Prostate gland (tissue), 2 donors: Measurements from ENCODE around the gene ACADSB. TPM values are rescaled to one million over a fixed set of nuclear protein-coding genes. Genes with fewer than 3 reads are reported as not detected.

Experiments
- DNase-seq: peaks from one replicate; pipeline ENCODE4 v3.0.0-alpha.2; 2019; ENCODE audit warnings: low spot score
- H3K27ac ChIP-seq, 2 donors: fragments of 200-600 bp; sonication (generic); 2 replicates each; pipeline ENCODE4 v1.5.1; 2017 to 2019
- H3K27me3 ChIP-seq: fragments of 200-600 bp; sonication (generic); replicated peaks from 2 replicates; pipeline ENCODE4 v1.5.1; 2019; ENCODE audit not compliant: insufficient read depth
- H3K36me3 ChIP-seq, 2 donors: fragments of 200-600 bp; sonication (generic); 1 replicate in 1 of 2; 2 replicates in 1 of 2; pipeline versions ENCODE4 v1.5.1 to v1.8.1; 2017 to 2019
- H3K4me1 ChIP-seq: fragments of 200-600 bp; sonication (generic); replicated peaks from 2 replicates; pipeline ENCODE4 v1.5.1; 2019
- H3K4me3 ChIP-seq, 2 donors: fragments of 200-600 bp; sonication (generic); 2 replicates each; pipeline ENCODE4 v1.5.1; 2017 to 2019
- H3K9me3 ChIP-seq: fragments of 200-600 bp; sonication (generic); 2 replicates; pipeline ENCODE4 v1.5.1; 2017
- POLR2A ChIP-seq: fragments of 450-650 bp; IDR thresholded peaks from one replicate; pipeline ENCODE4 v1.6.1; 2016; ENCODE audit warnings: antibody characterized with exemption, mild to moderate bottlenecking
- POLR2AphosphoS5 ChIP-seq: sonication (generic); formaldehyde crosslinking; IDR thresholded peaks from one replicate; pipeline ENCODE4 v1.6.1; 2017; ENCODE audit warnings: antibody characterized with exemption
- WGBS: methylation state at CpG from one replicate; pipeline ENCODE4 v1.1.5; 2018; 5-methylcytosine and 5-hydroxymethylcytosine counted together
- intact Hi-C: fragments of 100-400 bp; cut with DNase I; formaldehyde crosslinking; loops from one replicate; pipeline ENCODE4 v1.14.2; 2022
- total RNA-seq, 2 donors: library from RNA; depleted of rRNA; stranded (reverse); fragments of >200 nt; gene quantifications; one replicate each; pipeline ENCODE4 v1.1.0, GENCODE V29; 2016
- TF ChIP-seq, protein P1 (sequence below), 4 experiments: fragments of 200-600 bp in 2 of 4; fragments of 450-650 bp in 2 of 4; sonication (generic) in 2 of 4; IDR thresholded peaks; 1 replicate in 3 of 4; 2 replicates in 1 of 4; pipeline ENCODE4 v1.5.1; 2016 to 2019; ENCODE audit warnings: antibody characterized with exemption in 4 of 4, mild to moderate bottlenecking in 2 of 4, moderate library complexity in 2 of 4

The ACADSB gene
- total RNA-seq, 2 donors from 2014 or later: 17.2 to 38.6 TPM

DNA sequence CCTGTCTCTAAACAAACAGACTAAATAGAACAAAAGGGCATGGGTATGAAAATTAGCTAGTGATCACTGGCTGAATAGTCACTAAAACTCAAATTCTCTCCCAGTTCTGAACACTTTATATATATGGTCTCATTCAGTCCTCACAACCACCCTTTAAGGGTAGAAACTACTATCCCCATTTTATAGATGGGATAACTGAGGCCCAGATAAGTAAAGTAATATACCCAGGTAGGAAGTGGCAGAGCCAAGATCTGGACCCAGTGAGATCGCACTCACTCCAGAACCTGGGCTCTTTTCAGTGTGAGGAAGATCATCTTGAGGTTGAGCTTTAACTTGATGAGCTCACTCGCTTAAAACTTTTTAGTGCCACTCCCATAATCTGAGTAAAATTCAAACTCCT, 24.1 kb upstream of the ACADSB start:
- no peak for DNase-seq
- intact Hi-C loops: no loop called here
- no peak overlapping the region for H3K4me3 ChIP-seq
- 98% methylated on average over 2 of the region's 2 CpGs for whole genome bisulfite sequencing
- TF ChIP-seq POLR2A (no peak), POLR2AphosphoS5 (no peak)
- TF ChIP-seq, protein P1, sequence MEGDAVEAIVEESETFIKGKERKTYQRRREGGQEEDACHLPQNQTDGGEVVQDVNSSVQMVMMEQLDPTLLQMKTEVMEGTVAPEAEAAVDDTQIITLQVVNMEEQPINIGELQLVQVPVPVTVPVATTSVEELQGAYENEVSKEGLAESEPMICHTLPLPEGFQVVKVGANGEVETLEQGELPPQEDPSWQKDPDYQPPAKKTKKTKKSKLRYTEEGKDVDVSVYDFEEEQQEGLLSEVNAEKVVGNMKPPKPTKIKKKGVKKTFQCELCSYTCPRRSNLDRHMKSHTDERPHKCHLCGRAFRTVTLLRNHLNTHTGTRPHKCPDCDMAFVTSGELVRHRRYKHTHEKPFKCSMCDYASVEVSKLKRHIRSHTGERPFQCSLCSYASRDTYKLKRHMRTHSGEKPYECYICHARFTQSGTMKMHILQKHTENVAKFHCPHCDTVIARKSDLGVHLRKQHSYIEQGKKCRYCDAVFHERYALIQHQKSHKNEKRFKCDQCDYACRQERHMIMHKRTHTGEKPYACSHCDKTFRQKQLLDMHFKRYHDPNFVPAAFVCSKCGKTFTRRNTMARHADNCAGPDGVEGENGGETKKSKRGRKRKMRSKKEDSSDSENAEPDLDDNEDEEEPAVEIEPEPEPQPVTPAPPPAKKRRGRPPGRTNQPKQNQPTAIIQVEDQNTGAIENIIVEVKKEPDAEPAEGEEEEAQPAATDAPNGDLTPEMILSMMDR (IDR thresholded peaks at IDR 0.05): no peak
- H3K9me3 ChIP-seq: no peaks in the 10 kb centered on the region
- no peaks in the 10 kb centered on the region for H3K36me3 ChIP-seq
- no peaks in the 10 kb centered on the region for H3K4me1 ChIP-seq
- H3K27ac ChIP-seq: no peak overlapping the region
- no peaks in the 10 kb centered on the region for H3K27me3 ChIP-seq

DNA sequence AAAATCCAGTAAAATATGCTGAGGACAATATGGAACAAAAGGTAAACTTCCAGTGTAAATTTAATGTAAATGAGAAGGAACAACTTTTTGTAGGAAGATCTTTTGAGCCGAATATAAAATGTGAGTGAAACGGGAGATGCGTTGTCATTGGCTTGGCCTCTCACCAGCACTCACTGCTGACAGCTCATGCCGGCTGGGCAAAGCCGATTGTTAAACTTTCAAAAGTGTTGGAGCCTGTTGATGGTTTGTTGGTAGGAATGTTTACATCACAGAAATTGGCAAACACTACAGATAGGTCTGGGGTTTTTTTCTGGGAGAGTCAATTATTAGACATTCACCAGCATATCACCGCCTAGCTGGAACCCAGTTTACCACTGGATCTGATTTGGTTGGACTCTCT, 22.5 kb upstream of the ACADSB start:
- Histone ChIP-seq H3K4me1 (no peaks in the 10 kb centered on the region), H3K27ac (no peak overlapping the region), H3K27me3 (no peaks in the 10 kb centered on the region), H3K36me3 (no peaks in the 10 kb centered on the region), H3K4me3 (no peak overlapping the region), H3K9me3 (no peaks in the 10 kb centered on the region)
- DNase-seq: no peak
- no peak for TF ChIP-seq POLR2A
- TF ChIP-seq POLR2AphosphoS5: no peak
- TF ChIP-seq, protein P1 (IDR thresholded peaks at IDR 0.05): no peak
- intact Hi-C loops: no loop called here
- WGBS: 42% methylated on average over 6 of the region's 6 CpGs

DNA sequence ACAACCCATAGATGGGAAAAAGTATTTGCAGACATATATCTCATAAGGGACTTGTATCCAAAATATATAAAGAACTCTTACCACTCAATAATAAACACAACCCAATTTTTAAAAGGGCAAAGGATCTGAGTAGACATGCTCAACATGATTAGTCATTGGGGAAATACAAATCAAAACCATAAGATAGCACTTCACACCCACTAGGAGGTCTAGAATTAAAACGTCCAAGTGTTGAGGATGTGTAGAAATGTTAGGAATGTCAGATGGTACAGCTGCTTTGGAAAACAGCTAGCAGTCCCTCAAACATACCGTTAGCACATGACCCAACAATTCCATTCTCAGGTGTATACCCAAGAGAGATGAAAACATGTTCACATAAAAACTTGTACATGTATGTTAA, 20.3 kb upstream of the ACADSB start:
- Histone ChIP-seq H3K36me3 (no peaks in the 10 kb centered on the region), H3K4me3 (no peak overlapping the region), H3K9me3 (no peaks in the 10 kb centered on the region), H3K27ac (no peak overlapping the region), H3K27me3 (no peaks in the 10 kb centered on the region), H3K4me1 (no peaks in the 10 kb centered on the region)
- WGBS: 81% methylated on average over 2 of the region's 2 CpGs
- intact Hi-C loops: no loop called here
- DNase-seq: no peak
- no peak for TF ChIP-seq POLR2A
- no peak for TF ChIP-seq POLR2AphosphoS5
- TF ChIP-seq, protein P1 (IDR thresholded peaks at IDR 0.05): no peak

DNA sequence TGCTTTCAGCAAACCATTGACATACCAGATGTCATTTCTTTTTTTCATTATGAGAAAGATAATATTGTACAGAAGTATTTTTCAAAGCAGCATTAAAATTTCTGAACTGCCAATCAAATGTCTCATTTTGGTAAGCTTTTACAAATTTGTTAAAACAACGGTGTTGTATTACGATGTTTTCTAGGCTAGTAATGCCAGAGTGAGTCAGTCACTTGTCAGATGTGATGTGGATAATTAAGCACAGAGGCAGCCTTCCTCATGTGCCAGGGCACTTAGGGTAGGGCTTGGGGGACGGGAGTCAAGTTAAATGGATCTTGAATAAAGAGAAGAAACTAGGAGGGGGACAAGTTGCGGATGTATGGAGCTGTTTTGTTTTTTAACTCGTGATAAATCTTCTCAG, 18.5 kb upstream of the ACADSB start:
- Histone ChIP-seq H3K27me3 (no peaks in the 10 kb centered on the region), H3K4me1 (no peaks in the 10 kb centered on the region), H3K9me3 (no peaks in the 10 kb centered on the region), H3K4me3 (no peak overlapping the region), H3K27ac (no peak overlapping the region), H3K36me3 (peaks cover 0 to 2% of the 10 kb centered on the region in 2 donors)
- DNase-seq: no peak
- 64% methylated on average over 5 of the region's 5 CpGs for WGBS
- intact Hi-C loops: no loop called here
- TF ChIP-seq POLR2AphosphoS5: no peak
- TF ChIP-seq POLR2A: no peak
- TF ChIP-seq, protein P1 (IDR thresholded peaks at IDR 0.05): no peak

DNA sequence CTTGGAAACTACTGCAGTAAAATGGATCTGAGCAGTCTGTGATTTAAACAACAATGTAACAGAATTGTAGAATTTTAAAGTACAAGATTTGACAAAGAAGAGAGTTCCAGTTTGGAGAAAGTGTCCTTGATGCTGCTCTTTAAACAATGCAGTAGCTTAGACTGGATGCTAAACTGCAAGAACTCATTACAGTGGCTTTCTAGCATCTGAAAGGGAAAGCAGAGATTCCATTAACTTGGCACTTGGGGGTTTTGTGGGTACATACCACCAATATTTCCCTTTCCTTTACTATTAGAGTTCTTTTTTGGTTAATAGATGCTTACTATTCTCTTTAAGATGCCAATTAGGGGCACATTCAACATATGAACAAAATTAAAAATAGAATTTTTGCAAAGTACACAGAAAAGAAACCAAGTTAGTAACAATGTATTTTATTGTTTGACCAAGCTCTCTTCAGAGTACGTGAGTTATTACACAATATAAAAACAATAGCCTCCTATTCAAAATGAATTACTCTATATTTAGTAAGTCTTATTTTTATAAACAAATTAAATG, 16.7 kb upstream of the ACADSB start:
- peaks cover 0 to 3% of the 10 kb centered on the region in 2 donors for H3K36me3 ChIP-seq
- WGBS: 56% methylated on average over 1 of the region's 1 CpG
- no peak overlapping the region for H3K27ac ChIP-seq
- intact Hi-C loops: no loop called here
- H3K4me3 ChIP-seq: no peak overlapping the region
- no peak for DNase-seq
- no peaks in the 10 kb centered on the region for H3K4me1 ChIP-seq
- TF ChIP-seq, protein P1 (IDR thresholded peaks at IDR 0.05): no peak
- TF ChIP-seq POLR2A (no peak), POLR2AphosphoS5 (no peak)
- no peaks in the 10 kb centered on the region for H3K9me3 ChIP-seq
- H3K27me3 ChIP-seq: no peaks in the 10 kb centered on the region
